ENCODE data around the gene HAUS6. TPM values are rescaled to one million over a fixed set of nuclear protein-coding genes. Genes with fewer than 3 reads are reported as not detected.
"Not testable (repeated sequence)": the region's sequence is repeated elsewhere in the genome, so short reads cannot be mapped to it uniquely, and the experiment has no call there.

The HAUS6 gene
- total RNA-seq, 2 experiments from 2014 or later, result 29.3 to 32.5 TPM

DNA sequence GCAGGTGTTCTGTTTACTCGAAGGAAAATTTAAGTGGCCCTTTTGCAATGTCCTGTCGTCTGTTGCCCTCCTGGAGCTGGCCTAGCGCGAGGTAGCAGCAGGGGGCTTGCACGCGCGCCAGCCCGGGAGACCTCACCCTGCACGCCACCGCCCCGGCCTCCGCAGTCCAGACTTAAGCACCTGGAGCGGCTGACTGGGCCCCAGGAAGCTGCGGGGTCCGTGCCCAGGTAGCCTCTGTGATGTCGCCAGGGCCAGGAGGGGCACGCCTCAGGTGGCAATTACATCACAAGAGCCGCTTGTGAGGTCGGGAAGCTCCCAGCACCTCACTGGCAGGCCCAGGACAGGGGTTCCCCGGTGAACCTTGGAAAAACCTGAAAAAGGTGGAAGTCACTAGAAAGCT, 69.7 kb downstream of the HAUS6 start, which contains the start of gene SAXO1:
SAXO1 (minus strand) TSS at position 195 of the 400 bp plus-strand sequence. CDS start 301 bp downstream, outside the sequence.
- no peak within 1 kb of the TSS for H3K4me3 Mint-ChIP-seq
- no peak within 1 kb of the TSS for H3K27ac Mint-ChIP-seq
- no peaks in the 10 kb centered on the region for H3K4me1 Mint-ChIP-seq
- H3K36me3 Mint-ChIP-seq (ENCODE audit: low read depth), result no peaks in the 10 kb centered on the region
- ChIA-PET CTCF (interaction anchor here (0.9 to 1.4 kb wide), 2 partner anchors 169 to 432 kb away, joined by 3 to 4 read pairs; no protein-coding TSS in a partner anchor), POLR2A (no interaction called here)
- intact Hi-C loops (cut with DNase I, micrococcal nuclease), result no loop called here
- DNase-seq (no peak), ATAC-seq (no peak)
- no peaks in the 10 kb centered on the region for H3K9me3 Mint-ChIP-seq (ENCODE audit: low read depth)
- peaks cover 8% of the 10 kb centered on the region for H3K27me3 Mint-ChIP-seq

DNA sequence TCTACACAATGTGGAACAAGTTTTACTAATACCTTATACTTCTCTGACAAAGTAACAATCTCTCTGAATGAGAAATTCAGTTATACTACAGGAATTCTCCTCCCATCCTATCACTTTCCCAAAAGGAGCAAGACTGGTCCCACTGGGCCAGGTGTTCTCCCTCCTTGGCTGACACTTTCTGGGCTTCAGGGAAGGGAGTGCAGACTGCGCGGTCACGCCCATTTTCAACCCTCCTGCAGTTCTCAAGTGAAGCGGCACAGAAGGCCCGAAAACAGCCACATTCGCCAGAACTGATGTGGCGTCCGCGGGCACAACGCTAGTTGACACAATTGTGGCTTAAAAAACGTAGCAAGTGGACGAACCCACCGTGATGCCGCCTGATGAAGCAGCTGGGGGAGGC, 70.3 kb downstream of the HAUS6 start:
- intact Hi-C loops (cut with DNase I, micrococcal nuclease), result no loop called here
- Mint-ChIP-seq H3K27me3 (peaks cover 8% of the 10 kb centered on the region), H3K9me3 (ENCODE audit: low read depth) (no peaks in the 10 kb centered on the region), H3K27ac (no peak overlapping the region), H3K4me3 (no peak overlapping the region), H3K4me1 (no peaks in the 10 kb centered on the region), H3K36me3 (ENCODE audit: low read depth) (no peaks in the 10 kb centered on the region)
- DNase-seq (no peak), ATAC-seq (no peak)
- CTCF ChIA-PET, result no interaction called here
- POLR2A ChIA-PET, result no interaction called here

DNA sequence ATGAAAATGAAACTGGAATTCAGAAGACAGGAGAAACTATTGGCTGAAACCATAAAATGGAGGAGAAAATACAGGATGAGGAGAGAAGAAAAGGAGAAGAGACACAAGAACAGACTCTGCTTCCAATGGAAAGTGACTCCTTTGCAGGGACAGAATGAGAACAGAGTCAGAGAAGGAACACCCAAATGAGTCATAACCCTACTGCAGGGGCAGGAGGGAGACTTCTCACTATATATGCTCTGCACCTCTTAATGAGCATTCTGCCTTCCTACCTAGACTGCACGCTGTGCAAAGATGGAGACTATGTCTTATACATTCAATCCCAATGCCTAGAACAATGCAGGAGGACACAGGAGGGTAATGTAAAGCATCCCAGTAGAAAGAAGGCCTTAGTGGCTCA, 71.8 kb downstream of the HAUS6 start:
- H3K36me3 Mint-ChIP-seq (ENCODE audit: low read depth), result no peaks in the 10 kb centered on the region
- no peak overlapping the region for H3K27ac Mint-ChIP-seq
- DNase-seq (no peak), ATAC-seq (peak; percentile 57)
- peaks cover 8% of the 10 kb centered on the region for H3K27me3 Mint-ChIP-seq
- H3K9me3 Mint-ChIP-seq (ENCODE audit: low read depth), result no peaks in the 10 kb centered on the region
- POLR2A ChIA-PET, result interaction anchor here (0.6 kb wide), 1 partner anchor 503 kb away, joined by 3 read pairs; no protein-coding TSS in a partner anchor
- H3K4me1 Mint-ChIP-seq, result peaks cover 7% of the 10 kb centered on the region
- no peak overlapping the region for H3K4me3 Mint-ChIP-seq
- intact Hi-C loops (cut with DNase I, micrococcal nuclease), result no loop called here
- CTCF ChIA-PET, result interaction anchor here (0.7 kb wide), 1 partner anchor 71 kb away, joined by 3 read pairs; no protein-coding TSS in a partner anchor

DNA sequence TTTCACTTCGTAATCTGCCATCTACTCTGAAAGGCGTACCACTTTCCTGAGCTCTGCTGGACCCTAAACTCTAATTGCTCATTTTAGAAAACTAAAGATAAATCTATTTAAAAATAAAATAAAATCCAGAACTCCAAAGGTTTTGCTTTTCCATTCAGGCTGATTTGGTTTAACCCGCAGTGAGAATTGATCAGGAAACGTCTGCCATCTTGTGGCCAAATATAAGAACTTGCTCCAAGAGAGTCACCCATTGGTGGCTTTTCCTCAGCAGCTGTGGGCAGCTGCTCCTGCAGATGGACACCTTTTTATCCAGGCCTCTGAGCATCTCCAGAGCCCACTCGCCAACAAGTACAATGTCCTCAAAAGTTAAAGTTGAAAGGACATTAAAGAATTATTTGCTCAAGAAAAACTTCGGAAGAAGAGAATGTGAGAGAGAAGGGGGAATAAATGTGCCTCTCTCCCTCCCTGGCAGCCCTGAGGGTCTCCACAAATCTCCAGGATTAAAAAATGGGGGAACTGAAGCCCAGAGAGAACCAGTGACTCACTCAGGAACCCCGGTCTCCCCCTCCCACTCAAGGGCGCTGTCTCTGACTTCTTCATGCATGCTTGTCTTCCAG, 73.8 kb downstream of the HAUS6 start:
- POLR2A ChIA-PET, result no interaction called here
- peaks cover 7% of the 10 kb centered on the region for H3K4me1 Mint-ChIP-seq
- H3K9me3 Mint-ChIP-seq (ENCODE audit: low read depth), result no peaks in the 10 kb centered on the region

DNA sequence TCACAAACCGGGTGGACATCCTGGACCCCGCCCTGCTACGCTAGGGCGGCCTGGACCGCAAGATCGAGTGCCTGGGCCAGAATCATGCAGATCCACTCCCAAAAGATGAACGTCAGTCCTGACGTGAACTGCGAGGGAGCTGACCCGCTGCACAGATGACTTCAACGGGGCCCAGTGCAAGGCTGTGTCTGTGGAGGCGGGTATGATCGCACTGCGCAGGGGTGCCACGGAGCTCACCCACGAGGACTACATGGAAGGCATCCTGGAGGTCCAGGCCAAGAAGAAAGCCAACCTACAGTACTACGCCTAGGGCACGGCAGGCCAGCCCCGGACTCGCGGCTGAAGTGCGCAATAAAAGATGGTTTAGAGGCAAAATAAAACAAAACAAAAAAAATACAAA, 74.9 kb downstream of the HAUS6 start:
- DNase-seq, result no peak
- ATAC-seq, result no peak
- Mint-ChIP-seq H3K36me3 (ENCODE audit: low read depth) (no peaks in the 10 kb centered on the region), H3K27me3 (peaks cover 11% of the 10 kb centered on the region), H3K27ac (no peak overlapping the region), H3K4me1 (peaks cover 7% of the 10 kb centered on the region), H3K9me3 (ENCODE audit: low read depth) (no peaks in the 10 kb centered on the region), H3K4me3 (no peak overlapping the region)
- intact Hi-C loops (cut with DNase I, micrococcal nuclease), result loop anchor here (2.0 to 10.0 kb wide), 5 partner anchors 233 to 1496 kb away; no protein-coding TSS in a partner anchor
- ChIA-PET POLR2A (no interaction called here), CTCF (interaction anchor here (0.6 to 3.7 kb wide), 10 partner anchors 9 to 773 kb away, joined by 3 to 30 read pairs (median 5); partner anchors contain the start of gene RRAGA)

More for the DNA sequence above, 73.8 kb downstream of the HAUS6 start:
- Mint-ChIP-seq H3K27ac (no peak overlapping the region), H3K27me3 (peaks cover 10% of the 10 kb centered on the region), H3K4me3 (no peak overlapping the region), H3K36me3 (ENCODE audit: low read depth) (no peaks in the 10 kb centered on the region)
- CTCF ChIA-PET, result interaction anchor here (0.6 to 3.7 kb wide), 19 partner anchors 10 to 1501 kb away, joined by 3 to 30 read pairs (median 3); no protein-coding TSS in a partner anchor
- ATAC-seq (peak; percentile 63), DNase-seq (peak; percentile 50)
- intact Hi-C loops (cut with DNase I, micrococcal nuclease), result loop anchor here (1.0 to 10.0 kb wide), 6 partner anchors 234 to 1497 kb away; no protein-coding TSS in a partner anchor

DNA sequence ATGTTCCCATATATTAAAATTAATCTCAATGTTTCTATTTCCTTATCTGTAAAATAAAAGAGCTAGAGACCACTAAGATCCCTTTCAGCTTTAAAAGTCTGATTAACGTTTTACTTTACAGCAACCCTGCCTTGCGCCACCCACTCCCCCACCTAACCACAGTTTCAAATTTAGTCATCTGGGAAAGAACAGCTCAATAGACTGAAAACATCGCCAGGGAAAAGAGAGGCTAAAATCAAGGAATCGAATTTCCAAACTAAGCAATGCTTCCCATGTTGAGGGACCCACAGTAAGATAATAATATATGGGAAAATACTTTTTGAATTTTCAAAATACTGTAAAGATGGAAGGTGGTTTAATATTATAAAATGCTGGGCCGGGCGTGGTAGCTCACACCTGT, 76.3 kb downstream of the HAUS6 start:
- ChIA-PET CTCF (interaction anchor here (0.8 to 3.7 kb wide), 5 partner anchors 57 to 1216 kb away, joined by 3 to 30 read pairs (median 4); no protein-coding TSS in a partner anchor), POLR2A (interaction anchor here (0.9 kb wide), 1 partner anchor 23 kb away, joined by 3 read pairs; the partner anchor contains the start of gene RRAGA)
- DNase-seq, result peak; percentile 37
- peaks cover 9% of the 10 kb centered on the region for H3K4me1 Mint-ChIP-seq
- H3K4me3 Mint-ChIP-seq, result no peak overlapping the region
- no peaks in the 10 kb centered on the region for H3K36me3 Mint-ChIP-seq (ENCODE audit: low read depth)
- peaks cover 13% of the 10 kb centered on the region for H3K27me3 Mint-ChIP-seq
- ATAC-seq, result no peak
- no peak overlapping the region for H3K27ac Mint-ChIP-seq
- no peaks in the 10 kb centered on the region for H3K9me3 Mint-ChIP-seq (ENCODE audit: low read depth)
- intact Hi-C loops (cut with DNase I, micrococcal nuclease), result loop anchor here in 1 of 2 experiments (5.0 to 10.0 kb wide), 3 partner anchors 232 to 1494 kb away; no protein-coding TSS in a partner anchor

DNA sequence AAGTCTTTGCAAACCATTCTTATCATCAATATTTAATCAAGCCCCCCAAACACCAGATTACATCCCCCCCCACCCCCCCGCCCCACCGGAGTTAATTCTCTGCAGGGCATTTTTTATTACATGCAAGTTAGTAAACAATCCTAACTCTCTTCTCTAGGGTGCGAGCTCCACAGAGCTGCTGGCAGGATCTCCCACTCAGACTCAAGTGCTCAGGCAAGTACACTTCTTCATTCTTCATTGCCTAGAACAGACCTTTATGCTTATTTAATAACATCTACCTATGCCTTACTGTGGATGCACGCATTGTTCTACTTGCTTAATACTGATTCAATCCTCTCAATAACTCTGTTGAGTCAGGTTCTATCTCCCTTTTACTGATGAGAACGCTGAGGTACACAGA, 79.6 kb downstream of the HAUS6 start:
- intact Hi-C loops (cut with DNase I, micrococcal nuclease), result loop anchor here in 1 of 2 experiments (10.0 kb wide), 2 partner anchors 228 to 348 kb away; no protein-coding TSS in a partner anchor
- no peak overlapping the region for H3K4me3 Mint-ChIP-seq
- CTCF ChIA-PET, result interaction anchor here (1.0 kb wide), 1 partner anchor 9 kb away, joined by 3 read pairs; no protein-coding TSS in a partner anchor

DNA sequence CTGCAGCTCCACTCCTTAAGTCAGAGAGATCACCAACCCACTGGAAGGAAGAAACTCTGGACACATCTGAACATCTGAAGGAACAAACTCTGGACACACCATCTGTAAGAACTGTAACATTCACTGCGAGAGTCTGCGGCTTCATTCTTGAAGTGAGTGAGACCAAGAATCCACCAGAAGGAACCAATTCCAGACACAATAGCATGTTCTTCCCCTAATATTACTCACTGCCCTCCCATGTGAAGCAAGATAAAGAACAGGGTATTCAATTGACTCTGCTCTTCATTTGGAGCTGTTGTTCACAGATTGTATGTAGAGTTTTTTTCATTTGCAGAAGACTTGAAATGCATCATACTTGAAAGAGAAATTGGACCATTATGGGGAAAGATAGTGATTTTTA, 80.5 kb downstream of the HAUS6 start:
- H3K4me1 Mint-ChIP-seq, result peaks cover 9% of the 10 kb centered on the region
- ChIA-PET CTCF (interaction anchor here (0.9 kb wide), 1 partner anchor 13 kb away, joined by 4 read pairs; no protein-coding TSS in a partner anchor), POLR2A (interaction anchor here (1.0 kb wide), 1 partner anchor 12 kb away, joined by 5 read pairs; no protein-coding TSS in a partner anchor)
- no peaks in the 10 kb centered on the region for H3K36me3 Mint-ChIP-seq (ENCODE audit: low read depth)
- no peaks in the 10 kb centered on the region for H3K9me3 Mint-ChIP-seq (ENCODE audit: low read depth)
- H3K4me3 Mint-ChIP-seq, result no peak overlapping the region
- peaks cover 11% of the 10 kb centered on the region for H3K27me3 Mint-ChIP-seq
- no peak overlapping the region for H3K27ac Mint-ChIP-seq
- intact Hi-C loops (cut with DNase I, micrococcal nuclease), result loop anchor here in 1 of 2 experiments (10.0 kb wide), 2 partner anchors 227 to 347 kb away; no protein-coding TSS in a partner anchor
- ATAC-seq (peak; percentile 39), DNase-seq (no peak)

More for the DNA sequence above, 79.6 kb downstream of the HAUS6 start:
- Mint-ChIP-seq H3K36me3 (ENCODE audit: low read depth) (no peaks in the 10 kb centered on the region), H3K9me3 (ENCODE audit: low read depth) (no peaks in the 10 kb centered on the region), H3K4me1 (peaks cover 9% of the 10 kb centered on the region), H3K27ac (no peak overlapping the region), H3K27me3 (peaks cover 11% of the 10 kb centered on the region)
- DNase-seq, result no peak
- ATAC-seq, result no peak
- POLR2A ChIA-PET, result no interaction called here

DNA sequence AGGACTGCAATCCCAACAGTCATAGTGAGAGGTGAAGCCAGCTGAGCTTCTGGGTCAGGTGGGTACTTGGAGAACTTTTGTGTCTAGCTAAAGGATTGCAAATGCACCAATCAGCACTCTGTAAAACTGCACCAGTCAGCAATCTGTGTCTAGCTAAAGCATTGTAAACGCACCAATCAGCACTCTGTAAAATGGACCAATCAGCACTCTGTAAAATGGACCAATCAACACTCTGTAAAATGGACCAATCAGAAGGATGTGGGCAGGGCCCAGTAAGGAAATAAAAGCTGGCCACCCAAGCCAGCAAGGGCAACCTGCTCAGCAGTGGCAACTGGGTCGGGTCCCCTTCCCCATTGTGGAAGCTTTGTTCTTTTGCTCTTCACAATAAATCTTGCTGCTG, 81.1 kb downstream of the HAUS6 start:
- not testable (repeated sequence) for DNase-seq; H3K27ac Mint-ChIP-seq; H3K36me3 Mint-ChIP-seq (ENCODE audit: low read depth); H3K4me3 Mint-ChIP-seq; H3K9me3 Mint-ChIP-seq (ENCODE audit: low read depth); H3K4me1 Mint-ChIP-seq
- ChIA-PET POLR2A (interaction anchor here (1.0 kb wide), 1 partner anchor 11 kb away, joined by 5 read pairs; no protein-coding TSS in a partner anchor), CTCF (interaction anchor here (0.9 to 1.8 kb wide), 2 partner anchors 13 to 153 kb away, joined by 4 to 5 read pairs; no protein-coding TSS in a partner anchor)
- H3K27me3 Mint-ChIP-seq, result peaks cover 11% of the 10 kb centered on the region
- ATAC-seq, result peak; percentile 16
- intact Hi-C loops (cut with DNase I, micrococcal nuclease), result loop anchor here in 1 of 2 experiments (10.0 kb wide), 2 partner anchors 227 to 347 kb away; no protein-coding TSS in a partner anchor

DNA sequence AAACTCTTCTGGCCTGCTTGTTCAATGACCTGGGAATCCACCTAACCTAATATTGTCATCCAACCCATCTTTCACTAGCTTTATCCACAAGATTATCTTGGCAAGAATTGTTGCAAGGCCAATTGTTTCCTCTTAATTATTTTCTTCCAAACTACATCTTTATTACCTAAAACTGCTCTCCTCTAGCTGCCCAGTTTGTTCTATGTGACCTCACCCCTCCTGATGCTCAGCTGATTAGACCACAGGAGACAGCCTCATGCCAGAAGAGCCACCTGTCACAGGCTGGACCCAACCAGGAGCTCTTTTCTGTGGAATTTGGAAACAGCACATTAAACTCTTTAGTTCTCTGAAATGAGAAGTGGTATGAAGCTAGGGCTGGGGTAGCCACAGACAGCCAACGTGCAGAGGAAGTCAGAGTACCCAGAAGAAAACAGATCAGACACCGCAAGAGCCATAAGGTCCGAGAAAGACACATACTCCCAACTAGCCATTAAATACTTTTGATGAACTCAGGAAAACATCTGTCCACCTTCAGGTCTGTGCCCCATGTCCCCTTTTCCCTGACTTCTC, 81.7 kb downstream of the HAUS6 start:
- ATAC-seq (no peak), DNase-seq (no peak)
- ChIA-PET POLR2A (no interaction called here), CTCF (interaction anchor here (0.6 to 1.8 kb wide), 2 partner anchors 153 to 299 kb away, joined by 3 to 5 read pairs; no protein-coding TSS in a partner anchor)
- no peak overlapping the region for H3K4me3 Mint-ChIP-seq
- H3K4me1 Mint-ChIP-seq, result peaks cover 3% of the 10 kb centered on the region
- no peaks in the 10 kb centered on the region for H3K9me3 Mint-ChIP-seq (ENCODE audit: low read depth)
- H3K27ac Mint-ChIP-seq, result no peak overlapping the region
- H3K27me3 Mint-ChIP-seq, result peaks cover 11% of the 10 kb centered on the region
- H3K36me3 Mint-ChIP-seq (ENCODE audit: low read depth), result no peaks in the 10 kb centered on the region
- intact Hi-C loops (cut with DNase I, micrococcal nuclease), result loop anchor here in 1 of 2 experiments (10.0 kb wide), 2 partner anchors 226 to 346 kb away; no protein-coding TSS in a partner anchor

DNA sequence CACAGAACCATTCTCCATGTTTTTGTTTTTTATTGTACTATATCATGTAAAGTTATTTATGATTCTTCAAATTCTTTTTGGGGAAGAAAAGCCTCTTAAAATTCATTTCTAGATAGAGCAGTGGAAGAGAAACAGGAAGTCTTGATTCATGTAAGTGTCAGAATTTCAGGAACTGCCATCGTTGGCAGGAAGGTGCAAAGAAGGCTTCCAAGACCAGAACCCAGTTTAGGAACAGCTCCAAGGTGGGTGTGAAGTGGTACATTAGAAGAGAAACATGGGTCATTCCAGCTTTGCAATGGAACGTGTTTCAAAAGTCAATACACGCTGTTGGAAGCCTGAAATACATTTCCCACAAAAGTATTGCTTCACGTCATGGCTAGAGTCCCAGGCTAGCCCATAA, 84.5 kb downstream of the HAUS6 start:
- Mint-ChIP-seq H3K27me3 (peaks cover 6% of the 10 kb centered on the region), H3K27ac (no peak overlapping the region), H3K4me3 (no peak overlapping the region), H3K36me3 (ENCODE audit: low read depth) (no peaks in the 10 kb centered on the region), H3K9me3 (ENCODE audit: low read depth) (no peaks in the 10 kb centered on the region), H3K4me1 (peaks cover 3% of the 10 kb centered on the region)
- intact Hi-C loops (cut with DNase I, micrococcal nuclease), result no loop called here
- CTCF ChIA-PET, result interaction anchor here (1.5 kb wide), 1 partner anchor 10 kb away, joined by 9 read pairs; no protein-coding TSS in a partner anchor
- no peak for DNase-seq
- POLR2A ChIA-PET, result no interaction called here
- ATAC-seq, result no peak
